Fibroblast of pulmonary artery (primary cell): ENCODE data around the gene SFTPB.
"Not testable (repeated sequence)": the region's sequence is repeated elsewhere in the genome, so short reads cannot be mapped to it uniquely, and the experiment has no call there.

Experiments
- DNase-seq: peaks from one replicate; pipeline ENCODE4 v3.0.0-alpha.2; 2010; ENCODE audit warnings: low read depth
- H3K4me3 ChIP-seq: replicated peaks from 2 replicates; pipeline ENCODE4 v1.5.1; 2011; ENCODE audit warnings: low read depth, mild to moderate bottlenecking, control low read depth, low read length, moderate library complexity
- CTCF ChIP-seq: IDR thresholded peaks from 2 replicates; pipeline ENCODE4 v1.5.1; 2011; ENCODE audit warnings: mild to moderate bottlenecking, control low read depth, low read length, inconsistent platforms; ENCODE audit errors: missing control alignments

Gene SFTPB

GRCh38 chr2:85659324-85659981 lies 8.5 kb downstream of the SFTPB start:
- DNase-seq: no peak
- no peak overlapping the region for H3K4me3 ChIP-seq
- TF ChIP-seq CTCF: no peak

GRCh38 chr2:85657399-85657798 lies 10.6 kb downstream of the SFTPB start:
- not testable (repeated sequence) for DNase-seq

GRCh38 chr2:85656468-85656867 lies 11.5 kb downstream of the SFTPB start:
- no peak for TF ChIP-seq CTCF
- H3K4me3 ChIP-seq: no peak overlapping the region
- DNase-seq: no peak

More at GRCh38 chr2:85657399-85657798, 10.6 kb downstream of the SFTPB start:
- not testable (repeated sequence) for H3K4me3 ChIP-seq

- no peak for DNase-seq
- no peak for TF ChIP-seq CTCF
- no peak overlapping the region for H3K4me3 ChIP-seq
Measured at GRCh38 chr2:85655961-85656417, 12.0 kb downstream of the SFTPB start.

GRCh38 chr2:85653996-85654395 lies 14.0 kb downstream of the SFTPB start:
- no peak for DNase-seq
- TF ChIP-seq CTCF: no peak
- no peak overlapping the region for H3K4me3 ChIP-seq

- DNase-seq: no peak
- no peak for TF ChIP-seq CTCF
- no peak overlapping the region for H3K4me3 ChIP-seq
Measured at GRCh38 chr2:85652056-85652455, 15.9 kb downstream of the SFTPB start.

GRCh38 chr2:85651097-85651496 lies 16.9 kb downstream of the SFTPB start:
- no peak overlapping the region for H3K4me3 ChIP-seq
- DNase-seq: no peak
- TF ChIP-seq CTCF: no peak
